Suprapubic skin (tissue), 4 donors: ENCODE data around the gene CBLB. TPM values are rescaled to one million over a fixed set of nuclear protein-coding genes. Genes with fewer than 3 reads are reported as not detected.

Experiments used
- DNase-seq, 2 donors: peaks; one replicate each; pipeline ENCODE4 v3.0.0-alpha.2; 2019; ENCODE audit warnings: low spot score in 2 of 2
- H3K27ac ChIP-seq: fragments of 200-600 bp; sonication (generic); one replicate; pipeline ENCODE4 v1.5.1; 2019
- H3K27me3 ChIP-seq: fragments of 200-600 bp; sonication (generic); one replicate; pipeline ENCODE4 v1.5.1; 2019
- H3K36me3 ChIP-seq: fragments of 200-600 bp; sonication (generic); one replicate; pipeline ENCODE4 v1.5.1; 2019
- H3K4me1 ChIP-seq: fragments of 200-600 bp; sonication (generic); one replicate; pipeline ENCODE4 v1.5.1; 2019
- H3K4me3 ChIP-seq: fragments of 200-600 bp; sonication (generic); one replicate; pipeline ENCODE4 v1.5.1; 2019; ENCODE audit warnings: mild to moderate bottlenecking
- H3K9me3 ChIP-seq: fragments of 200-600 bp; sonication (generic); one replicate; pipeline ENCODE4 v1.5.1; 2019
- EP300 ChIP-seq: sonication (generic); formaldehyde crosslinking; IDR thresholded peaks from one replicate; pipeline ENCODE4 v1.6.1; 2017; ENCODE audit warnings: antibody characterized with exemption
- POLR2A ChIP-seq, 2 donors: fragments of 450-650 bp; IDR thresholded peaks; one replicate each; pipeline ENCODE4 v1.6.1; 2017; ENCODE audit warnings: antibody characterized with exemption in 2 of 2, mild to moderate bottlenecking in 2 of 2, moderate library complexity in 2 of 2
- POLR2AphosphoS5 ChIP-seq, 3 donors: sonication (generic); formaldehyde crosslinking; IDR thresholded peaks; one replicate each; pipeline ENCODE4 v1.6.1; 2017; ENCODE audit warnings: antibody characterized with exemption in 3 of 3
- WGBS: methylation state at CpG from one replicate; pipeline ENCODE4 v1.1.5; 2018; 5-methylcytosine and 5-hydroxymethylcytosine counted together
- total RNA-seq, 4 donors: library from RNA; depleted of rRNA; stranded (reverse); fragments of >200 nt; gene quantifications; one replicate each; pipeline ENCODE4 v1.1.0, GENCODE V29; 2016
- TF ChIP-seq, protein P1 (sequence below), 2 donors: fragments of 200-600 bp in 1 of 2; fragments of 450-650 bp in 1 of 2; sonication (generic) in 1 of 2; IDR thresholded peaks; one replicate each; pipeline ENCODE4 v1.5.1; 2016 to 2019; ENCODE audit warnings: antibody characterized with exemption in 2 of 2, mild to moderate bottlenecking in 1 of 2, moderate library complexity in 1 of 2

The CBLB gene
- total RNA-seq, 4 donors from 2014 or later: 16.8 to 43.8 (median 25.2) TPM

DNA sequence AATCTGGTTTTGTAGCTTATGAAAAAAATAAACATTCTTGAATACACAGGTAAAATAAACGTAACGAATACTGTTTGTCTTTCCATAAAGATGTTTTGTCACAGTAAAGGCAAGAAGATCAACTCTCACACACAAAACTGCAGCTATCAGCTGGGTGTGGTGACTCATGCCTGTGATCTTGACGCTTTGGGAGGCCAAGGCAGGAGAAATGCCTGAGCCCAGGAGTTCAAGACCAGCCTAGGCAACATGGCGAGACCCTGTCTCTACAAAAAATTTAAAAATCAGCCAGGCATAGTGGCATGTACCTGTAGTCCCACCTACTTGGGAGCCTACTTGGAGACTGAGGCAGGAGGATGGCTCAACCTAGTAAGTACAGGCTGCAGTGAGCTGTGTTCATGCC is 39.6 kb downstream of the CBLB start:
- H3K36me3 ChIP-seq: no peaks in the 10 kb centered on the region
- peaks cover 10% of the 10 kb centered on the region for H3K4me1 ChIP-seq
- no peak overlapping the region for H3K27ac ChIP-seq
- H3K27me3 ChIP-seq: no peaks in the 10 kb centered on the region
- TF ChIP-seq, protein P1, sequence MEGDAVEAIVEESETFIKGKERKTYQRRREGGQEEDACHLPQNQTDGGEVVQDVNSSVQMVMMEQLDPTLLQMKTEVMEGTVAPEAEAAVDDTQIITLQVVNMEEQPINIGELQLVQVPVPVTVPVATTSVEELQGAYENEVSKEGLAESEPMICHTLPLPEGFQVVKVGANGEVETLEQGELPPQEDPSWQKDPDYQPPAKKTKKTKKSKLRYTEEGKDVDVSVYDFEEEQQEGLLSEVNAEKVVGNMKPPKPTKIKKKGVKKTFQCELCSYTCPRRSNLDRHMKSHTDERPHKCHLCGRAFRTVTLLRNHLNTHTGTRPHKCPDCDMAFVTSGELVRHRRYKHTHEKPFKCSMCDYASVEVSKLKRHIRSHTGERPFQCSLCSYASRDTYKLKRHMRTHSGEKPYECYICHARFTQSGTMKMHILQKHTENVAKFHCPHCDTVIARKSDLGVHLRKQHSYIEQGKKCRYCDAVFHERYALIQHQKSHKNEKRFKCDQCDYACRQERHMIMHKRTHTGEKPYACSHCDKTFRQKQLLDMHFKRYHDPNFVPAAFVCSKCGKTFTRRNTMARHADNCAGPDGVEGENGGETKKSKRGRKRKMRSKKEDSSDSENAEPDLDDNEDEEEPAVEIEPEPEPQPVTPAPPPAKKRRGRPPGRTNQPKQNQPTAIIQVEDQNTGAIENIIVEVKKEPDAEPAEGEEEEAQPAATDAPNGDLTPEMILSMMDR (IDR thresholded peaks at IDR 0.05): no peak
- WGBS: 92% methylated on average over 4 of the region's 4 CpGs
- H3K4me3 ChIP-seq: no peak overlapping the region
- DNase-seq: no peak
- no peaks in the 10 kb centered on the region for H3K9me3 ChIP-seq

DNA sequence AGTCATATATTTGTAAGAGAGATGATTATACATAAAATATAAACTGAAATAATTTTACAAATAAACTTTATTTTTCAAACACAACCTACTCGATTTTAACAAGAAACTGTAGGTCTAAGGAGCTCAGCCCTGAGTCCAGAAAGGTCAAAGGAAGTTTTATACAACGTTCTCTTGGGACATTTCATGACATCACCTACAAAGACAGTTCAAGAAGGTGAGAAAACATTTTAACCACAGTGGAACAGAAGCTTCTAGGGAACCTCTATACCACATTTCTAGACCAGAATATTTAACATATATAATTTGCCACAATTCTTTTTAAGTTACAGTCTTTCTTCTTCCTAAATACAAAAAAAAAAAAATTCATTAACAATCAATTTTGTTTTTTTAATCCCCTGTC is 40.1 kb downstream of the CBLB start:
- no peak for TF ChIP-seq EP300
- no peak for TF ChIP-seq POLR2A (IDR thresholded peaks at IDR 0.05)
- no peak for TF ChIP-seq POLR2AphosphoS5 (IDR thresholded peaks at IDR 0.05)
- TF ChIP-seq, protein P1 (IDR thresholded peaks at IDR 0.05): no peak
- no peak for DNase-seq

DNA sequence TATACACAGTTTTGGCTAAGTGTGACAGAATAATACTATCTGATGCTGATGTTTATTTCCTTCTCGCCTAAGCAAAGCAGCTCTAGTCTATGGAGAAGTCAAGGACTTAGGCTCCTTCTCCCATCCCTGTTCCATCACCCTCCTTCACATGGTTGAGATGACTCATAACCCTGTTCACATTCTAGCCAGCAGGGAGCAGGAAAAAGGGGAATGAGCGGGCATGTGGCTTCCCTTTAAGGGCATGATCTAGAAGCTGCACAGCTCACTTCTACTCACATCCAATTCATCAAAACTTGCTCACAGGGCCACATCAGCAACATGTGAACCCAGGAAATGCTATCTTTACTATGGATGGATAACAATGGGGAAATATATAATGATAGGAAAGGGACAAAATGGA is 40.9 kb downstream of the CBLB start:
- no peak overlapping the region for H3K27ac ChIP-seq
- H3K4me3 ChIP-seq: no peak overlapping the region
- no peaks in the 10 kb centered on the region for H3K9me3 ChIP-seq
- no peak for DNase-seq
- H3K27me3 ChIP-seq: no peaks in the 10 kb centered on the region
- peaks cover 3% of the 10 kb centered on the region for H3K36me3 ChIP-seq
- WGBS: 76% methylated on average over 2 of the region's 2 CpGs
- no peak for TF ChIP-seq EP300
- TF ChIP-seq POLR2AphosphoS5 (IDR thresholded peaks at IDR 0.05): no peak
- TF ChIP-seq, protein P1 (IDR thresholded peaks at IDR 0.05): no peak
- no peak for TF ChIP-seq POLR2A (IDR thresholded peaks at IDR 0.05)
- H3K4me1 ChIP-seq: peaks cover 13% of the 10 kb centered on the region

More for the DNA sequence above, 40.1 kb downstream of the CBLB start:
- H3K36me3 ChIP-seq: no peaks in the 10 kb centered on the region
- 59% methylated on average over 2 of the region's 2 CpGs for WGBS
- H3K27ac ChIP-seq: no peak overlapping the region
- H3K27me3 ChIP-seq: no peaks in the 10 kb centered on the region
- H3K9me3 ChIP-seq: no peaks in the 10 kb centered on the region
- no peak overlapping the region for H3K4me3 ChIP-seq
- peaks cover 13% of the 10 kb centered on the region for H3K4me1 ChIP-seq

DNA sequence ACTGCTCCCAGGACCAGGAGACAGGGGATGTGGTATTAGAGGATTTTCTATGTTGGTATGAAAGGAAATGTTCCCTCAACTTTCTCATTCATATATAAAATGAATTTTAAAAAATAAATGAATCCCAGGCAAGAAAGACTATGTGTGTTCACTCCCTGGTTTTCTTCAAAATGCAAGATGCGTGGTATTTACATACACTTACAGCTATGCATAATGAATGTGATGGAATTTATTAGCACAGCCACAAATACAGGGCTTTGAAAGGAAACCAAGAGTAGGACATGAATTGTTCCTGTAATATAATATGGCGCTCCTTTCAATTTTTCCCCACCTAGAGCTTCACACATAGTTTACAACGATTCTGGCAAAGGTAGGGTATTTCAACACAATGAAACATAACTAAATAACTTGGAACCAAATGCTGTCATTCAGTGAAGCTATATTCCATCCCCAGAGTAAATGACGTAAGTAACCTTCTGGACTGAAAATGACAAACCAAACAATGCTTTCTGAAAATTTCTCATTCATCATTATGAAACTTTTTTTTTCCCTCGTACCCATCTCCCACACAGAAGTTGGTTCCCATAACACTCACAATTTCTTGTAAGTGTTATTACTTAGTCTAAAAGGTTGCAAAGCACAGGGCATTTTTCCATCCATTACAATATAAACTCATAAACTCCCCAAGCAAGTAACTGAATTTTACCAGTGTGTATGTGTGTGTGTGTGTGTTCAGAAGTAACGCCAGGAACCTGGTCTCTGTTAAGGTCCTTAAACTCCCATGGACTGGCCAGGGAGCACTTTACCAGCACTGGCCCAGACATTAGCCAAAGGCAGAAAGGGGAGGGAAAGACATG is 41.8 kb downstream of the CBLB start:
- Histone ChIP-seq H3K4me1 (peaks cover 13% of the 10 kb centered on the region), H3K27ac (no peak overlapping the region), H3K9me3 (no peaks in the 10 kb centered on the region), H3K27me3 (no peaks in the 10 kb centered on the region), H3K36me3 (peaks cover 3% of the 10 kb centered on the region), H3K4me3 (no peak overlapping the region)
- DNase-seq: no peak
- TF ChIP-seq POLR2AphosphoS5 (IDR thresholded peaks at IDR 0.05) (no peak), POLR2A (IDR thresholded peaks at IDR 0.05) (no peak), EP300 (no peak)
- TF ChIP-seq, protein P1 (IDR thresholded peaks at IDR 0.05): no peak
- 74% methylated on average over 6 of the region's 6 CpGs for WGBS

DNA sequence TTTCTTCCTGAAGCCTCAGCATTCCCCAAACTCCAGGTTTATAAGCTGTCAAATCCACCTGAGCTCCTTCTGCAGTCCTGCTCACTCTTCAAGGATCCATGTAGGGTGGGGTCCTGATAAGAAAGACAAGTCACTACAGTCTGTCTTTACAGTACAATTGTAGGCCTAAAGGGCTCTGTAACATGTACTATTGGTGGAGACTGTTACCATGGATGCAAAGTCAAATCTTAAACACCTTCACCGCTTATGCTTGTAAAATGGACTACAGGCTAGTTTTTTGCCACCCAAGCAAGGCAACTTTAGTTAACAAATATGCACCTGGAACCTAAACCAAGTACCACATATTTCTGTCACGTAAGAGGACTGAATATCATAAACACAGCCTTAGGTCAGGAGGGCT is 44.7 kb downstream of the CBLB start:
- H3K4me1 ChIP-seq: peaks cover 6% of the 10 kb centered on the region
- WGBS: 100% methylated on average over 2 of the region's 2 CpGs
- H3K27me3 ChIP-seq: no peaks in the 10 kb centered on the region
- no peak for DNase-seq
- H3K4me3 ChIP-seq: no peak overlapping the region
- TF ChIP-seq POLR2AphosphoS5 (IDR thresholded peaks at IDR 0.05) (no peak), POLR2A (IDR thresholded peaks at IDR 0.05) (no peak), EP300 (no peak)
- TF ChIP-seq, protein P1 (IDR thresholded peaks at IDR 0.05): no peak
- peaks cover 3% of the 10 kb centered on the region for H3K36me3 ChIP-seq
- H3K27ac ChIP-seq: no peak overlapping the region
- no peaks in the 10 kb centered on the region for H3K9me3 ChIP-seq
